Fibroblast of lung (primary cell): ENCODE results near the gene MYO9A. TPM values are rescaled to one million over a fixed set of nuclear protein-coding genes. Genes with fewer than 3 reads are reported as not detected.

Source experiments
- DNase-seq, 2 donors: peaks; one replicate each; pipeline versions ENCODE4 v3.0.0 to v3.0.0-alpha.2; 2010; ENCODE audit warnings: low read depth in 2 of 2
- H2AFZ ChIP-seq: 2 replicates; pipeline ENCODE4 v1.5.1; 2012; ENCODE audit warnings: low read length, control low read depth, inconsistent platforms
- H3K27ac ChIP-seq: 2 replicates; pipeline ENCODE4 v1.5.1; 2011; ENCODE audit warnings: low read length, control low read depth; ENCODE audit not compliant: insufficient read depth
- H3K27me3 ChIP-seq: 2 replicates; pipeline ENCODE4 v1.5.1; 2011; ENCODE audit warnings: mild to moderate bottlenecking, low read length; ENCODE audit not compliant: control insufficient read depth, insufficient read depth
- H3K36me3 ChIP-seq: 2 replicates; pipeline ENCODE4 v1.5.1; 2011; ENCODE audit warnings: low read length; ENCODE audit not compliant: control insufficient read depth, insufficient read depth
- H3K4me1 ChIP-seq: 2 replicates; pipeline ENCODE4 v1.5.1; 2011; ENCODE audit warnings: low read length; ENCODE audit not compliant: control insufficient read depth, insufficient read depth; ENCODE audit errors: extremely low read depth
- H3K4me2 ChIP-seq: 2 replicates; pipeline ENCODE4 v1.5.1; 2011; ENCODE audit warnings: low read length, control low read depth; ENCODE audit not compliant: insufficient read depth; ENCODE audit errors: extremely low read depth
- H3K4me3 ChIP-seq, 4 experiments: fragments of 200-600 bp in 1 of 4; sonication (generic) in 1 of 4; replicated peaks in 1 of 4; 2 replicates each; pipeline ENCODE4 v1.5.1; 2011 to 2016; ENCODE audit warnings: low read length in 4 of 4, low read depth in 3 of 4, mild to moderate bottlenecking in 3 of 4, control low read depth in 2 of 4, inconsistent platforms in 1 of 4, mixed read lengths in 1 of 4; ENCODE audit not compliant: insufficient read depth in 1 of 4; ENCODE audit errors: control extremely low read depth in 1 of 4
- H3K79me2 ChIP-seq: 2 replicates; pipeline ENCODE4 v1.5.1; 2012; ENCODE audit warnings: mild to moderate bottlenecking, low read length, inconsistent platforms; ENCODE audit not compliant: control insufficient read depth, insufficient read depth
- H3K9ac ChIP-seq: 2 replicates; pipeline ENCODE4 v1.5.1; 2011; ENCODE audit warnings: mild to moderate bottlenecking, low read length, control low read depth; ENCODE audit not compliant: insufficient read depth
- H3K9me3 ChIP-seq: 2 replicates; pipeline ENCODE4 v1.5.1; 2012; ENCODE audit warnings: low read depth, low read length; ENCODE audit not compliant: control insufficient read depth, insufficient read depth
- H4K20me1 ChIP-seq: 2 replicates; pipeline ENCODE4 v1.5.1; 2011; ENCODE audit warnings: low read length; ENCODE audit not compliant: control insufficient read depth, insufficient read depth; ENCODE audit errors: extremely low read depth
- EZH2 ChIP-seq: IDR thresholded peaks from 2 replicates; pipeline ENCODE4 v1.5.1; 2012; ENCODE audit warnings: low read length, control low read depth, mild to moderate bottlenecking; ENCODE audit errors: missing control alignments
- polyA plus RNA-seq, 2 donors: library from polyadenylated mRNA; depleted of rRNA in 1 of 2; stranded (reverse) in 1 of 2; unstranded in 1 of 2; fragments of >200 nt; gene quantifications; 2 replicates each; pipeline ENCODE4 v1.2.1, GENCODE V29; 2011 to 2012; ENCODE audit warnings: missing spikeins in 1 of 2
- total RNA-seq: library from RNA; depleted of rRNA; stranded (reverse); fragments of >200 nt; gene quantifications from 2 replicates; pipeline ENCODE4 v1.2.1, GENCODE V29; 2014
- TF ChIP-seq, protein P1 (sequence below), 2 donors: IDR thresholded peaks in 1 of 2; conservative IDR thresholded peaks in 1 of 2; 1 replicate in 1 of 2; 2 replicates in 1 of 2; pipeline ENCODE4 v1.5.1; 2011 to 2012; ENCODE audit warnings: low read length in 2 of 2, control low read depth in 1 of 2, inconsistent platforms in 1 of 2, low read depth in 1 of 2, mild to moderate bottlenecking in 1 of 2

Gene MYO9A
- total and polyA plus RNA-seq, 2 donors (not counting 1 experiment from before 2014, with no cell fraction given), result 12.8 to 48.6 TPM

GRCh38 chr15:71812966-71813722, 304.8 kb downstream of the MYO9A start:
- no peaks in the 10 kb centered on the region for H3K79me2 ChIP-seq
- H3K9me3 ChIP-seq, result no peaks in the 10 kb centered on the region
- H3K4me2 ChIP-seq, result no peak overlapping the region
- no peaks in the 10 kb centered on the region for H3K4me1 ChIP-seq
- H2AFZ ChIP-seq, result no peak overlapping the region
- H3K27ac ChIP-seq, result no peak overlapping the region
- H3K36me3 ChIP-seq, result no peaks in the 10 kb centered on the region
- no peak for DNase-seq
- H3K4me3 ChIP-seq, result no peak overlapping the region
- no peaks in the 10 kb centered on the region for H4K20me1 ChIP-seq
- H3K27me3 ChIP-seq, result no peaks in the 10 kb centered on the region
- no peak overlapping the region for H3K9ac ChIP-seq
- TF ChIP-seq EZH2, result no peak
- TF ChIP-seq, protein P1, sequence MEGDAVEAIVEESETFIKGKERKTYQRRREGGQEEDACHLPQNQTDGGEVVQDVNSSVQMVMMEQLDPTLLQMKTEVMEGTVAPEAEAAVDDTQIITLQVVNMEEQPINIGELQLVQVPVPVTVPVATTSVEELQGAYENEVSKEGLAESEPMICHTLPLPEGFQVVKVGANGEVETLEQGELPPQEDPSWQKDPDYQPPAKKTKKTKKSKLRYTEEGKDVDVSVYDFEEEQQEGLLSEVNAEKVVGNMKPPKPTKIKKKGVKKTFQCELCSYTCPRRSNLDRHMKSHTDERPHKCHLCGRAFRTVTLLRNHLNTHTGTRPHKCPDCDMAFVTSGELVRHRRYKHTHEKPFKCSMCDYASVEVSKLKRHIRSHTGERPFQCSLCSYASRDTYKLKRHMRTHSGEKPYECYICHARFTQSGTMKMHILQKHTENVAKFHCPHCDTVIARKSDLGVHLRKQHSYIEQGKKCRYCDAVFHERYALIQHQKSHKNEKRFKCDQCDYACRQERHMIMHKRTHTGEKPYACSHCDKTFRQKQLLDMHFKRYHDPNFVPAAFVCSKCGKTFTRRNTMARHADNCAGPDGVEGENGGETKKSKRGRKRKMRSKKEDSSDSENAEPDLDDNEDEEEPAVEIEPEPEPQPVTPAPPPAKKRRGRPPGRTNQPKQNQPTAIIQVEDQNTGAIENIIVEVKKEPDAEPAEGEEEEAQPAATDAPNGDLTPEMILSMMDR (conservative IDR thresholded peaks at IDR 0.05 in 1 of 2, IDR thresholded peaks at IDR 0.05 in 1 of 2; ENCODE audit: low read depth in 1 of 2, low read length in 2 of 2), result no peak

- Histone ChIP-seq H3K9me3 (no peaks in the 10 kb centered on the region), H3K4me2 (no peak overlapping the region), H3K27me3 (no peaks in the 10 kb centered on the region), H3K4me3 (no peak overlapping the region), H4K20me1 (no peaks in the 10 kb centered on the region), H2AFZ (no peak overlapping the region), H3K36me3 (no peaks in the 10 kb centered on the region), H3K79me2 (no peaks in the 10 kb centered on the region), H3K4me1 (peaks cover 9% of the 10 kb centered on the region), H3K27ac (no peak overlapping the region), H3K9ac (no peak overlapping the region)
- no peak for DNase-seq
- no peak for TF ChIP-seq EZH2
- TF ChIP-seq, protein P1 (conservative IDR thresholded peaks at IDR 0.05 in 1 of 2, IDR thresholded peaks at IDR 0.05 in 1 of 2; ENCODE audit: low read depth in 1 of 2, low read length in 2 of 2), result no peak
Observed at GRCh38 chr15:71811752-71812735, 305.9 kb downstream of the MYO9A start.
